ENCODE measurements around the gene EDDM13.
A peak's percentile ranks its signal among the peaks of the same experiment; 100 is the strongest.
"Not testable (repeated sequence)": the region's sequence is repeated elsewhere in the genome, so short reads cannot be mapped to it uniquely, and the experiment has no call there.

The EDDM13 gene, protein sequence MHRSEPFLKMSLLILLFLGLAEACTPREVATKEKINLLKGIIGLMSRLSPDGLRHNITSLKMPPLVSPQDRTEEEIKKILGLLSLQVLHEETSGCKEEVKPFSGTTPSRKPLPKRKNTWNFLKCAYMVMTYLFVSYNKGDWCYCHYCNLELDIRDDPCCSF

DNA sequence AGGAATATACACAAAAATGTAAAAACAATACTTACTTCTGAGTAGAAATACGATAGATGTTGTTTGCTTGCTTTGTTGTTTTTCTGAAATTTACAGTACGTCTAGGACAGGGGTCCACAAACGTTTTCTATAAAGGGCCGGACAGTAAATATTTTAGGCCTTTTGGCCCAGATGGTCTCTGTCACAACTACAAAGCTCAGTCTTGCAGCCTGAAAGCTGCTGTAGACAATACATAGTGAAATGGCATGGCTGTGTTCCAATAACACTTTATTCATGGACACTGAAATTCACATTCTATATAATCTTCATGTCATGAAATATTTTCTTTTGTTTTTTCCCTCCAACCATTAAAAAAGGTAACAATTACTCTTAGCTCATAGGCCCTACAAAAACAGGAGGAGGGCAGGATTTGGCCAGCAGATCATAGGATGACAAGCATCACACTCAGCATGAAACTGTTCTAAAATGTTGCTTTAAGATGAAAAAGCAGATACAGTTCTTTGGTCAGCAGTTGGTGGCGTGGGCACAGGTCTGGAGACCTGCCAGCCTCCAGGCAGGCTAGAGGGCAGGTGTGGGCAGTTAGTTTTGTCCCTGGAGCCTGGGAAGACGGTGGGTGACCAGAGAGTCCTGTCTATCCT is at the start of gene EDDM13:
TSS of gene EDDM13 (plus strand) at position 588 of the 638 bp plus-strand sequence. CDS start 87 bp downstream, outside the sequence.
- H3K4me3 ChIP-seq (ENCODE audit: low read depth, low read length): no peak within 1 kb of the TSS
- no peak for DNase-seq (ENCODE audit: low read depth)

DNA sequence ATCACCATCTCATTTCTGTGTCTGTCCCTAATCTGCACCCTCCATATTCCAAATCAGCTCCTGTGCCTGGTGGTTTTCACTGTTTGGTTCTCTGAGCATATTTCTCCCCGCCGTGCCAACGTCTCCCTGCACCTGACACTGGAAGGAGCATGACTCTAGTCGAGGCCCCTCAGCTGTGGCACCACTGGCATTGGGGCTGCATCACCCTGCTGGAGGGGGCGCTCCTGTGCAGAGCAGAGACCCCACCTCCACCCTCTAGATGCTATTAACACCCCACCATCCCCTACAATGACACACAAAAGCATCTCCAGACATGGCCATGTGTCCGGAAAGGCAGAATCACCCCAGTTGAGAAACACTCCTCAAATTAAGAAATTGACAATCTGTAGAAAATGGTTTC is 49.6 kb upstream of the EDDM13 start:
- H3K4me3 ChIP-seq (ENCODE audit: low read depth, low read length): no peak overlapping the region
- no peak for DNase-seq (ENCODE audit: low read depth)

DNA sequence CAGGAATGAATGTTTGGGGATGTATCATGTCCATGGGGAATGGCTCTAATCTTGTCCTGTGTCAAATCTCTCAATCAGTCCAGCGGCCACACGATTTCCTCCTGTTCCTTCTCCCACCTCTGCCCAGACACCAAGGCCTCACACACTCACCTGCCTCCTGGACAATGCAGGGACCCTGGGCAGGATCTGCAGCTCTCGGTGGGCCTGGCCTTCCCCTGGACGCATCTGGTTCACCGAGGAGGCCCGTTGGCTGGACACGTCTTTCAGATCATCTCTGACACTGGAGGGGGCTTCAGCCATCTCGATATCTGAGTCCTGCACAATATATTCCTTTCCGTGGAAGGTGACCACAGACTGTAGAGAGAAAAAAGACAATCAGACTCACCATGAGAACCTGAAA is 49.1 kb upstream of the EDDM13 start:
- DNase-seq (ENCODE audit: low read depth): no peak
- H3K4me3 ChIP-seq (ENCODE audit: low read depth, low read length): no peak overlapping the region

DNA sequence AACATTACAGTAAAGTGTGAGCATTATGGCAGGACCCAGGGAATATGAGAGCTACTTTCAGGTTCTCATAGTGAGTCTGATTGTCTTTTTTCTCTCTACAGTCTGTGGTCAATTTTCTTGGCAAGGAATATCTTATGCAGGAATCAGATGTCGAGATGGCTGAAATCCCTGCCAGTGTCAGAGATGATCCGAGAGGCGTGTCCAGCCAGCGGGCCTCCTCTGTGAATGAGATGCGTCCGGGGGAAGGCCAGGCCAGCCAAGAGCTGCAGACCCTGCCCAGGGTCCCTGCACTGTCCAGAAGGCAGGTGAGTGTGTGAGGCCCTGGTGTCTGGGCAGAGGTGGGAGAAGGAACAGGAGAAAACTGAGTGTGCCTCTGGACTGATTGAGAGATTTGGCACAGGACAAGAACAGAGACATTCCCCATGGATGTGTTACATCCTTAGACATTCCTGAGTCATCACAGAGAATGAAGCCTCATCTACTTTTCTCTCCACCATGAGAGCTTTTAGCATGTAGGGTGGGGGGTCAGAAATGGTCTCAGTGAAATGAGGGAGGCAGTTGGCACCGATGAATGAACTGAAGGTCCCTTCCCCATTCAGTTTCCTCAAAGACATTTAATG is 27.3 kb upstream of the EDDM13 start:
- H3K4me3 ChIP-seq (ENCODE audit: low read depth, low read length): no peak overlapping the region
- DNase-seq (ENCODE audit: low read depth): peak; percentile 4

DNA sequence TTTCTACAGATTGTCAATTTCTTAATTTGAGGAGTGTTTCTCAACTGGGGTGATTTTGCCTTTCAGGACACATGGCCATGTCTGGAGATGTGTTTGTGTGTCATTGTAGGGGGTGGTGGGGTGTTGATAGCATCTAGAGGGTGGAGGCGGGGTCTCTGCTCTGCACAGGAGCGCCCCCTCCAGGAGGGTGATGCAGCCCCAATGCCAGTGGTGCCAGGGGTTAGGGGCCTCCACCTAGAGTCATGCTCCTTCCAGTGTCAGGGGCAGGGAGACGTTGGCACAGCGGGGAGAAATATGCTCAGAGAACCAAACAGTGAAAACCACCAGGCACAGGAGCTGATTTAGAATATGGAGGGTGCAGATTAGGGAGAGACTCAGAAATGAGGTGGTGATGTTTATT is 26.8 kb upstream of the EDDM13 start:
- DNase-seq (ENCODE audit: low read depth); H3K4me3 ChIP-seq (ENCODE audit: low read depth, low read length): not testable (repeated sequence)

DNA sequence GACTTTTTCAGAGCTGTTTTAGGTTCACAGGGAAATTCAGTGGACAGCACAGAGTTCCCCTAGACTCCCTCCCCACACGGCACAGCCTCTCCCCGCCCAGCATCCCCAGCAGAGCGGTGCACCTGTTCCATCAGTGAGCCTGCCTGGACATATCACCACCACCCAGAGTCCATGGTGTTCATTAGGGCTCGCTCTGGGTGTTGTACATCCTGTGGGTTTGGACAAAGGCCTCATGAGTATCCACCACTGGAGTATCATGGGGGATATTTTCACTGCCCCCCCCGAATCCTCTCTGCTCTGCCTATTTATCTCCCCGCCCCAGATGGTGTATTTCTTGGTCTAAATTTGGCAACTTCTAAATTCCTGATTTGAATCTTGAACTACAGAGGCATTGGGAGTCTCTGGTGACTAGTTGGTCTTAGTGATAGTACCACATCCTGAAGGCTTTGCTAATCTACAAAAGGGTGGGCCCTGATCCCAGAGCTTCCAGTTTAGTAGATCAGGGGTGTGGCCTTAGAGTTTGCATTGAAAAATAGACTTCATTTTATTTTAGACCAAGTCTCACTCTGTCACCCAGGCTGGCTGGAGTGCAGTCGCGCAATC is 23.7 kb upstream of the EDDM13 start:
- H3K4me3 ChIP-seq (ENCODE audit: low read depth, low read length); DNase-seq (ENCODE audit: low read depth): not testable (repeated sequence)

DNA sequence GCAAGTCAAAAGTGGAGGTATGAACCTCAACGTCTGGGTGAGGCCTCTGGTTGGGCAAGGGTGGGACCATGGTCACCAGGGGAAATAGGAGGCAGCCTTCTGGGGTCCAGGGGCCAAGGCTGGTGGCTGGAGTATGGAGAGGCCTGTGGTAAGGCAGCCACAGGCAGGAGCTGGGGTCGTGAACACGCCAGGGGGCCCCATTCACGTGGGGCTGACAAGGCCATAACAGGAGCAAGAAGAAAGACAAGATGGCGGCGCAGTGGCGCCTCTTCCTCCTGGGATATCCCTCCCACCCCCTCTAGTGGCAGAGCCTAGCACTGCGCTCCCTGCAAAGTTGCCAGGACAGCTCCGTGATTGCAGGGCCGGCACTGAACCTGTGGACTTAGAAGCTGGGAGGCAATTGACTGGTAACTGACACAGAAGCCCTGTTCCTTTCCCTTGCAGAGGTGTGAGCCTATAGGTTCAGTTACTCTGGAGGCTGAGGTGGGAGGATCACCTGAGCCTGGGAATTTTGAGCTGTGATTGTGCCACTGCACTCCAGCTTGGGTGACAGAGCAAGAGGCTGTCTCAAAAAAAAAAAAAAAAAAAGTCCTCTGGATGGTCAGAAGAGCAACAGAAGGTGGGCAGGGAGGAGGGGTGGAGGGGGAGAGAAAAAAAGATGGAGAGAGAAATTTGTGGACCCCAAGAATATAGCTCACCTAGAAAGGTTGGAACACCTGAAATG is 19.7 kb upstream of the EDDM13 start:
- H3K4me3 ChIP-seq (ENCODE audit: low read depth, low read length): no peak overlapping the region
- no peak for DNase-seq (ENCODE audit: low read depth)

DNA sequence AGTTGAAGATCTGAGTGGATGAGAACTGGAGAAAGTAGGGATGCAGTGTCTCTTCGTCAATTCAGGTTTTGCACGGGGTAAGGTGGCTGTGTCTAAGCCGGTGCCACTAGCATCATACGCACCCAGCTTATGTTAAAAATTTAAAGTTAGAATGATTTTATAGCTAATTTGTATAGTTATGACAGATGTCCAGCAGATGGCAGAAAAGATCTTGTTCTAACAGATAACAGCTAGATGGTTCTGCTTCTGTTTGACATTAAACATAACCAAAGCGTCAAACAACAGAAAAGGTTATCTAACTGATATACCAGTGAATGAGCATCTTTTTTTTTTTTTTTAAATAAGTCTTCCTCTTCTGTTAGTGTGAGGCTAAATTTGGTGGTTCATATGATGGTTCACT is 18.8 kb upstream of the EDDM13 start:
- no peak overlapping the region for H3K4me3 ChIP-seq (ENCODE audit: low read depth, low read length)
- DNase-seq (ENCODE audit: low read depth): no peak

DNA sequence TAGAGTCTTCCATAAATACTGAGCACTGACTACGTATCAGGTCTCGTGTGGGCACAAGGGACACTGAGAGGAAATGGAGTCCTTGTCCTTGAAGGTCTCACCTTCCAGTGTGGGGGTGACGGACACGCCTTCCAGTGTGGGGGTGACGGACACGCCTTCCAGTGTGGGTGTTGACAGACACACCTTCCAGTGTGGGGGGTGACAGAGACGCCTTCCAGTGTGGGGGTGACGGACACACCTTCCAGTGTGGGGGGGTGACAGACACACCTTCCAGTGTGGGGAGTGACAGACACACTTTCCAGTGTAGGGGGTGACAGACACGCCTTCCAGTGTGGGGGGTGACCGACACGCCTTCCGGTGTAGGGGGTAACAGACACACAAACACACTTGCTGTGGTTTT is 14.3 kb upstream of the EDDM13 start:
- H3K4me3 ChIP-seq (ENCODE audit: low read depth, low read length): no peak overlapping the region
- no peak for DNase-seq (ENCODE audit: low read depth)

DNA sequence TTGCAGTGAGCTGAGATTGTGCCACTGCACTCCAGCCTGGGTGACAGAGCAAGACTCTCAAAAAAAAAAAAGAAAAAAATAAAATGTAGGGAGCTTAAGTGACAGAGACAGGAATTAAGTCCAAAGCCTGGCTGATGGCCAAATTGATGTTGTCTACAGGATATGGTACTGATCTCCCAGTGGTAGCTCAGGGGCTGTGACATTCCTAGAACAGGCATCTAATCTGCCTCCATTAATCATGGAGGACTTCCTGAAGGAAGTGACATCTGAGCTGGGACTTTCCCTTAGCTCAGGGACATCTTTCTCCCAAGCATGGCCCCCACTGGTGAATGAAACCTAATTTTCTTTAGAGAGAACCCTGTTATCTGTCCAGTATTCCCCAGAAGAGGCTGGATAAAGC is 11.4 kb upstream of the EDDM13 start:
- DNase-seq (ENCODE audit: low read depth): no peak
- H3K4me3 ChIP-seq (ENCODE audit: low read depth, low read length): no peak overlapping the region

DNA sequence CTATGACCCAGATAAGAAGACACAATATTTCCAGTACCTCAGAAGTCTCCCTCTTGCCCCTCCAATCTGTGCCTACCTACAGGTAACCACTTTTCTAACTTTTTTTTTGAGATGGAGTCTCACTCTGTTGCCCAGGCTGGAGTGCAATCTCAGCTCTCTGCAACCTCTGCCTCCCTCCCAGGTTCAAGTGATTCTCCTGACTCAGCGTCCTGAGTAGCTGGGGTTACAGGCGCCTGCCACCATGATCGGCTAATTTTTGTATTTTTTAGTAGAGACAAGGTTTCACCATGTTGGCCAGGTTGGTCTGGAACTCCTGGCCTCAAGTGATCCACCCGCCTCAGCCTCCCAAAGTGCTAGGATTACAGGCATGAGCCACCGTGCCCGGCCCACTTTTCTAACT is 10.6 kb upstream of the EDDM13 start:
- not testable (repeated sequence) for H3K4me3 ChIP-seq (ENCODE audit: low read depth, low read length); DNase-seq (ENCODE audit: low read depth)

DNA sequence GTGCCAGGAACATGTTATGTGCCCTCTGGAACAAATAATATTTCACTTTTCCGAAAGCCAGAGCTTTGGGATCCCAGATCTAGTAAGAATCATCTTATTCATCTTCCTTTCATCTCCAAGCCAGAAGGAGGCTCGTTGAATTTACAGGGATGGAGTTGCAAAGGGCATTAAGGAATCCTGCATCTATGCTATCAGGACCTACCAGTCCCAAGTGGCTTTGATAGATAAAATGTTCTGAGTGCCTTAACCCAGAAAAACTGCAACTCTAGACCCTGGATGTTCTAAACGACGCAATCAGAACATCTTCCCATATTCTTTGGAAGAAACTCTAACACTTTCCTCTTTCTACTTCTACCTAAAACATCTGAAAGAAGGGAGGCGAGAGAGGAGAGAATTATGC is 9.2 kb upstream of the EDDM13 start:
- no peak overlapping the region for H3K4me3 ChIP-seq (ENCODE audit: low read depth, low read length)
- no peak for DNase-seq (ENCODE audit: low read depth)

DNA sequence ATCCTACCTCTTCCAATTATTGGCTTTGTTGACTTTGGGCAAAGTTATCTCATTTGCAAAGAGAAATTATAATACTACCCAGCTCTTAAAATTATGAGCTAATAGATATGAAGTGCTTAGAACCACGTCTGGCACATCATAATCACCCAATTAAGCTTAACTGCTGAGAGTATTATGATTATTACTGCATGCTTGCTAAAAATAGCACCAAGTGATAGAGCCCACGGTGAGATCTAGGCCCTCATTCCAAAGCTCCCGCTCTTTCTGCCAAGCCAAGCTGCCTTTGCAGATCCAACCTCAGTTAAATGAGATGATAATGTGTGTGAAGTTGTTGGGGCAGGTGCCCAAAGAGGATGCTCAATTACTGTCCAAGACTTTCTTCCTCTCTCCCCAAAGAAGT is 6.5 kb upstream of the EDDM13 start:
- H3K4me3 ChIP-seq (ENCODE audit: low read depth, low read length): no peak overlapping the region

DNA sequence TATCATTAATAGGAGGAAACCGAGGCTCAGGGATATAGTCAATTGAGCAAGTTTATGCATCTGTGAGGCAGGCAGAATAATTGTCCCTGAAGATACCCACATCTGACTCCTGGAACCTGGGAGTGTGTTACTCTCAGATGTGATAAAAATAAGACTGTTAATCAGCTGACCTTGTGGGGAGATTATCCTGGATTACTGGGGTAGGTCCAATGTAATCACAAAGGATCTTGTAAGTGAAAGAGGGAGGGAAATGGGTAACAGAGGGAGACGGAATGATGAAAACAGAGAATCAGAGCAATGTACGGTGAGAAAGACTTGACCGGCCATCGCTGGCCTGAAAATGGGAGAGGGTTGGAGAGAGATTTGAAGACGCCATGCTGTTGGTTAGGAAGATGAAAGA is 3.2 kb upstream of the EDDM13 start:
- DNase-seq (ENCODE audit: low read depth): no peak
- no peak overlapping the region for H3K4me3 ChIP-seq (ENCODE audit: low read depth, low read length)

More for the DNA sequence above, 6.5 kb upstream of the EDDM13 start:
- no peak for DNase-seq (ENCODE audit: low read depth)

DNA sequence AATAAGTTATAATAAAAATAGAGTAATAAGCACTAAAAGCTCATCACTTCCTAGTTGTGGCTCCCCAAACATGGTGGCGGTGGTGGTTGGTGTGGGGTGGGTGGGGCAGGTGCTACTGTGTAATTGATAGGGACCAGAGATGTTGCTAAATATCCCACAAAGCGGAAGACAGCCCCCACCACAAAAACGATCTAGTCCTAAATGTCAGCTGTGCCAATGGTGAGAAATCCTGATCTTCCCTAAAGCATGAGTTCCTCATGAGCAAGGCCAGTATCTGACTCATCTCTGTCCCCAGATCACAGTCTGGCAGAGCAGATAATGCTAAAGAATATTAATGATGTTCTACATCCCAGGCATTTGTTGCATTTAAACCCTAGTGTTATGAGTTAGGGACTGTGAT is 1.9 kb upstream of the EDDM13 start:
- H3K4me3 ChIP-seq (ENCODE audit: low read depth, low read length): no peak overlapping the region
- no peak for DNase-seq (ENCODE audit: low read depth)

DNA sequence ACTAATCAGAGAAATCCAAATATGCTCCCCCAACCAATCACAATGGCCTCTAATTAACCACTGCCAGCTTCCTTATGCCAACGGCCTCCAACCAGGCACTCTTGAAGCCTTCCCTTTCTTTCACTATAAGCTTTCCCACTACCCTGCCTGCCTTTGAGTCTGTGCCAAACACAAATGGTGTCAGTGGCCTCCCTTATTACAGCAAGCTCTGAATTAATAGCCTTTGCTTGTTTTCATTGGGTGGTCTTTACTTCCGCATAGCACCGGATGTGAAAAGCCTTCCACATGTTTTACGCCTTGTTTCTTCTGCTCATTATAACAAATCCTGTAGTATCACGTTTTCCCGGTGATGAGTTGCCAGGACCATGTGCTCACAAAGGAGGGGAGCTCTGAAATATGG is 1.4 kb upstream of the EDDM13 start:
- no peak overlapping the region for H3K4me3 ChIP-seq (ENCODE audit: low read depth, low read length)
- DNase-seq (ENCODE audit: low read depth): no peak

DNA sequence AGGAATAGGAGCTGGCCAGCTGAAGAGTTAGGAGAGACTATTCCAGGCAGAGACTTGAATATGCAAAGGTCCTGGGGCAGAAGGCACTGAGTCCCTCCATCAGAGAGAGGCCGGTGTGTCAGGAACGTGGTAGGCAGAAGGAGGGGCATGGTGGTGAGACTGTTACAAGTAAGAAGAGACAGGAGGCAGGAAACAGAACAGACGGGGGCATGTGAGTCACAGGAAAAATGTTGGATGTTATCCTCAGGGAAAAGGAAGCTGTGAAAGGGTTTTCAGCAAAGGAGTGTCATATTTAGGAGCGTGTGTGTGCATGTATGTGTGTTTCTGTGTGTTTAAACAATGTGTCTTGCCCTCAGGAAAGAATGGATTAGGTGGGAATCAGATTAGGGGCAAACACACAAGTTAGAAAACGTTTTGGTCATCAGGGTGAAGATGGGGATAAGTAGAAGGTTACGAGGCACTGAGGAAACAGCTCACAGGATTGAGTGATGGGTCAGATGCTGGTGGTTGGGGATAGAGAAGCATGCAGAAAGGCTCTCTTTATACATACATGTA is 1.1 kb downstream of the EDDM13 start:
- no peak overlapping the region for H3K4me3 ChIP-seq (ENCODE audit: low read depth, low read length)
- no peak for DNase-seq (ENCODE audit: low read depth)

DNA sequence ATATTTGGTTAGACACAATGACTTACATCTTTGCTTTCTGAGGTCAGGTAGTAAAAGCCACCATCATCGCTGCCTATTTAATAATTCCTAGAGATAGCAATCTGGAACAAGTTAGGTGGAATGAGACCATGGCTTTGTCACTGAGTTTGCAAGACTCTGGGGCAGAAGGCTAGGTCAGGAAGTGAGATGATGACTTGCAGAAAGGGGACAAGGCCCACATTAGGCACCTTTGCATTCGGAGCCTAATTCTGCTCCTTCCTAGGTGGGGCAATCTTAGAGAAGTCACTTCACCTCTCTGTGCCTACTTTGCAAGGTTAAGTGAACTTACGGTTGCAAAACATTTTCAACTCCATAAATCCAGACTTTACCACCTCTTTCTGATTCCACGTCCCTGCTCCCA is 10.3 kb downstream of the EDDM13 start:
- DNase-seq (ENCODE audit: low read depth): no peak
- no peak overlapping the region for H3K4me3 ChIP-seq (ENCODE audit: low read depth, low read length)

DNA sequence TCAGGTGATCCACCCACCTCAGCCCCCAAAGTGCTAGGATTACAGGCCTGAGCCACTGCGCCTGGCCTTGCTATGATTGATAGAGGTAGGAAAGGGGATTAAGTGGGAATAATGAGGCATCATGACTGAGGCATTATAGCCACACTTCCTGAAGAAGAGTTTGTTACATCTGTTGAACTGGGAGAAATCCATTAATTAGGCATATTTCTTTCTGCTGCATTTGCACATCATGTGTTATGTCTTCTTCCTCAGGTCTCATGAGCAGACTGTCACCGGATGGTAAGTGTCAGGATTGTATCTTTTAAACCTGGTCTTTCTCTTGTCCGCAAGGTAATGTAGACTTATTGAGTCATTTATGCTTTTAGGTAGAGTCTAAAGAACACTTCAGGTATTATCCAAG is 12.2 kb downstream of the EDDM13 start:
- DNase-seq (ENCODE audit: low read depth): no peak
- no peak overlapping the region for H3K4me3 ChIP-seq (ENCODE audit: low read depth, low read length)

DNA sequence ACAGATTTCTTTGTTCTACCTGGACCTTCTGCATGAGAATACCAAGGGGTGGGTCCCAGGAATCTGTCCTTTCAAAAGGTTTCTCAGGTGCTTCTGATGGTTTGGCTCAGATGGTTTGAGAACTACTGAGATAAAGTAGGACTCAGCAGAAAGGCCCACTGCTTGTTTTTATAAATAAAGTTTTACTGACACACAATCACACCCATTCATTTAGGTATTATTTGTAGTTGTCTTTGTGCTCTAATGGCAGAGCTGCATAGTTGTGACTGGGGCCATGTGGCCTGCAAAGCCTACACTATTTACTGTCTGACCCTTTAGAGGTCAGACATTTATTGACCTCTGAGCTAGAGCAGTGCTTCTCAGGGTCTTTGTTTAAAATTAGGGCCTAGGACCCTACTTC is 17.6 kb downstream of the EDDM13 start:
- no peak for DNase-seq (ENCODE audit: low read depth)
- no peak overlapping the region for H3K4me3 ChIP-seq (ENCODE audit: low read depth, low read length)

Measured in skeletal muscle cell (primary cell).